Smooth muscle cell (in vitro differentiated cells): ENCODE measurements around the gene ABCC5. TPM values are rescaled to one million over a fixed set of nuclear protein-coding genes. Genes with fewer than 3 reads are reported as not detected.

ENCODE experiments used
- DNase-seq: peaks from one replicate; lab custom pipeline; 2025; ENCODE audit not compliant: unreplicated experiment; lab: John Stamatoyannopoulos, UW
- H2AFZ ChIP-seq: fragments of 200-600 bp; sonication (generic); 2 replicates; pipeline ENCODE4 v1.6.0; 2016; ENCODE audit warnings: antibody characterized with exemption, low read depth, mild to moderate bottlenecking
- H3F3A ChIP-seq: fragments of 200-600 bp; sonication (generic); 2 replicates; pipeline ENCODE4 v1.6.0; 2017; ENCODE audit warnings: antibody characterized with exemption, low read depth
- H3K27ac ChIP-seq: fragments of 200-600 bp; sonication (generic); 2 replicates; pipeline ENCODE4 v1.5.1; 2016; ENCODE audit warnings: low read depth, mild to moderate bottlenecking
- H3K27me3 ChIP-seq: fragments of 200-600 bp; sonication (generic); 2 replicates; pipeline ENCODE4 v1.6.1; 2016; ENCODE audit warnings: low read depth, mild to moderate bottlenecking
- H3K36me3 ChIP-seq: fragments of 200-600 bp; sonication (generic); 2 replicates; pipeline ENCODE4 v1.5.1; 2016; ENCODE audit warnings: low read depth
- H3K4me1 ChIP-seq: fragments of 200-600 bp; sonication (generic); 2 replicates; pipeline ENCODE4 v1.5.1; 2016; ENCODE audit warnings: low read depth
- H3K4me2 ChIP-seq: fragments of 200-600 bp; sonication (generic); 2 replicates; pipeline ENCODE4 v1.6.0; 2016; ENCODE audit warnings: mild to moderate bottlenecking
- H3K4me3 ChIP-seq: fragments of 200-600 bp; sonication (generic); 2 replicates; pipeline ENCODE4 v1.5.1; 2016; ENCODE audit warnings: mild to moderate bottlenecking
- H3K79me2 ChIP-seq: fragments of 200-600 bp; sonication (generic); 2 replicates; pipeline ENCODE4 v1.6.0; 2016; ENCODE audit warnings: low read depth, mild to moderate bottlenecking
- H3K9ac ChIP-seq: fragments of 200-600 bp; sonication (generic); 2 replicates; pipeline ENCODE4 v1.6.0; 2016; ENCODE audit warnings: low read depth
- H3K9me3 ChIP-seq: fragments of 200-600 bp; sonication (generic); replicated peaks from 2 replicates; pipeline ENCODE4 v1.5.1; 2016; ENCODE audit warnings: low read depth
- H4K20me1 ChIP-seq: fragments of 200-600 bp; sonication (generic); 2 replicates; pipeline ENCODE4 v1.6.0; 2016; ENCODE audit warnings: low read depth
- CTCF ChIP-seq: fragments of 200-600 bp; sonication (generic); IDR thresholded peaks from 2 replicates; pipeline ENCODE4 v1.5.1; 2017; ENCODE audit warnings: borderline replicate concordance, mild to moderate bottlenecking, antibody characterized with exemption; ENCODE audit not compliant: insufficient read depth, poor library complexity, severe bottlenecking
- WGBS: methylation state at CpG from one replicate; pipeline ENCODE4 v1.1.7; 2016; ENCODE audit warnings: low lambda C conversion rate; 5-methylcytosine and 5-hydroxymethylcytosine counted together
- polyA plus RNA-seq: library from polyadenylated mRNA; unstranded; fragments of >200 nt; fragmentation: Nextera tagmentation; extraction: Ambion mirVana; gene quantifications from 2 replicates; pipeline ENCODE4 v1.2.1, GENCODE V29; 2016
- total RNA-seq: library from RNA; depleted of rRNA; stranded (reverse); fragments of >200 nt; gene quantifications from 2 replicates; pipeline ENCODE4 v1.2.3, GENCODE V29; 2014

ABCC5 gene
- total and polyA plus RNA-seq, 2 experiments from 2014 or later, result 18.2 to 20.0 TPM

DNA sequence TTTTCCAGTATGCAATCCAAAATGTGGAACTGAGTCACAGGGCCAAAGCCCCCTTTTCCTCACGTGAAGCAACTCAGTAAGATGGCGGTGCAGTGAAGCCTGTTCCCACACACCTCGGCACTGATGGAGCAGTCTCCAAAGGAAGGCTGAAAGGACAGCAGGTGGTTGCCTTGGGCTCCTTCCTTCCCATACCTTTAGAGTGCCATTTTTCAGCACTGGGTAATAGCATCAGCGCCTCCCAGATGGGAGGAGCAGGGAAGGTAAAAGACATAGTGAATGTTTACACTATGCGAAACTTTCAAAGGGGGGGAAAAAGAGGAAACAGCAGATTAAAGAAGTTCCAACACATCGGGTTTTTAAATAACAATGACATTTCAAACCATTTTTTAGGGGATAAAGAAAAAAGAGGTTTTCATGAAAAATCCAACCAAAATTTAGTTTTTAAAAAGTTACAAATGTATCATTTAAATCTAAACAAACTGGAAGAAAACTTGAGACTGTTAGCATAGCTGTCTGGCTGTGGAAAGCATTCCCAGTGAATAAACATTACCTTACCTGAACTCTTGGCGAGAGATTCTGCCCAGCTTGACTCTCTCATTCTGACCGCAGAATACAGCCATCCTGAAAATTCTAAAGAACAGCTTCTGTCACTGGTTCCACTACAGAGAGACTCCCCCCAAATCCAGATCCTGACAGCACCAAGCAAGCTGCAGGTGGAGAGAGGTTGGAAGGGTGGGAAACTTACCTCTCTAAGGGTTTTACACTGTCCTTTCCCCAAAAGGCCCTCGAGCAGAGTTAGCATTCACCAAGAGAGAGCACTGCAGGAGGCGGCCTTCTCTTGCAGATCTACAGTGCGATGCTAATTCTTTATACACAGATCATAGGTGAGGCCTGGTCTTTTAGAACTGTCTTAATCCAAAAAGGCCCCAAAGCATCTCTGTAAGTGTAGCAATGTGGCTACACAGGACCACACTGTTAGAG lies 32.6 kb downstream of the ABCC5 start:
- no peak for TF ChIP-seq CTCF

DNA sequence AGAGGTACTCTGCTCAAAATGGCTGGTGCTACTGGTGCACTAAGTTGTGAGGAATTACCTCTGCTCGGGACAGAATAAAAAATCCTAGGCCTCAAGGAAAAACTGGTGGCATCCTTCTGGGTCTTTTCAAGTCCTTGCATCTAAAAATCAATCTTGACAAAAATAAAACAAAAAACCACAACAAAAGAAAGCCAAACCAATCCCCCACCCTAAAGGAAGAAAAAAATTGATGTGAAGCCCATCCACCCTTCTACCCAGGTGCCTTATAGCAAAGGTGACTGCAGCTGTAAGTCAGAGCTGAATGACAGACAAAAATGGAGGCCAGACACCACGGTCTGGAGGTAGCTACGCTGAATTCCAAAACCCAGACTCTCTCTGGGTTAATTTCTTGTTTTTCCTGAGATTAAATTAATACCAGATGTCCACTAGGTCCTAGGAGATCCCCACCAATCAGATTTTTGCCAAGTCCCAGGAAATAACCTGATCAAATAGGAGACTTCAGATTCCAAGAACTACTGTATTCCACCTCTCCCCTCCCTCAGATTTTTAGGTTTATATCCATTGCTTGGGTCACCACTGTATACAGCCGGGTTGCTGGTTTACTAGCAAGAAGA lies 33.5 kb downstream of the ABCC5 start:
- Histone ChIP-seq H3K4me1 (peaks cover 4% of the 10 kb centered on the region), H3K4me2 (no peak overlapping the region), H3F3A (no peaks in the 10 kb centered on the region), H3K4me3 (no peak overlapping the region), H3K9ac (no peak overlapping the region), H3K9me3 (no peaks in the 10 kb centered on the region), H2AFZ (no peak overlapping the region), H4K20me1 (no peaks in the 10 kb centered on the region), H3K79me2 (no peaks in the 10 kb centered on the region), H3K27ac (no peak overlapping the region), H3K36me3 (peaks cover 5% of the 10 kb centered on the region), H3K27me3 (no peaks in the 10 kb centered on the region)
- 96% methylated on average over 4 of the region's 4 CpGs for WGBS
- no peak for TF ChIP-seq CTCF
- no peak for DNase-seq

More for the DNA sequence above, 32.6 kb downstream of the ABCC5 start:
- DNase-seq, result no peak
- H2AFZ ChIP-seq, result no peak overlapping the region
- H3K36me3 ChIP-seq, result peaks cover 5% of the 10 kb centered on the region
- H3K79me2 ChIP-seq, result no peaks in the 10 kb centered on the region
- H3K9ac ChIP-seq, result no peak overlapping the region
- no peaks in the 10 kb centered on the region for H3F3A ChIP-seq
- no peaks in the 10 kb centered on the region for H4K20me1 ChIP-seq
- H3K27me3 ChIP-seq, result no peaks in the 10 kb centered on the region
- H3K27ac ChIP-seq, result no peak overlapping the region
- H3K4me3 ChIP-seq, result no peak overlapping the region
- H3K4me2 ChIP-seq, result no peak overlapping the region
- peaks cover 4% of the 10 kb centered on the region for H3K4me1 ChIP-seq
- no peaks in the 10 kb centered on the region for H3K9me3 ChIP-seq
- 88% methylated on average over 11 of the region's 11 CpGs for WGBS

- no peak for TF ChIP-seq CTCF
- WGBS, result 94% methylated on average over 6 of the region's 6 CpGs
- H3K4me1 ChIP-seq, result no peaks in the 10 kb centered on the region
- H3K9me3 ChIP-seq, result no peaks in the 10 kb centered on the region
- no peak overlapping the region for H3K27ac ChIP-seq
- no peak overlapping the region for H3K9ac ChIP-seq
- DNase-seq, result no peak
- no peaks in the 10 kb centered on the region for H3K27me3 ChIP-seq
- no peaks in the 10 kb centered on the region for H3K79me2 ChIP-seq
- H4K20me1 ChIP-seq, result no peaks in the 10 kb centered on the region
- no peak overlapping the region for H2AFZ ChIP-seq
- peaks cover 5% of the 10 kb centered on the region for H3K36me3 ChIP-seq
- H3F3A ChIP-seq, result no peaks in the 10 kb centered on the region
- no peak overlapping the region for H3K4me2 ChIP-seq
- H3K4me3 ChIP-seq, result no peak overlapping the region
Measured at GRCh38 chr3:183981990-183982644, 35.6 kb downstream of the ABCC5 start.
